A673 (cell line): ENCODE measurements around the gene PCDHGA11. TPM values are rescaled to one million over a fixed set of nuclear protein-coding genes. Genes with fewer than 3 reads are reported as not detected.
A peak's percentile ranks its signal among the peaks of the same experiment; 100 is the strongest.

ENCODE experiments used
- Bru-seq: library from RNA; stranded (reverse); fragments of 400-500 nt; gene quantifications from one replicate; lab custom pipeline; 2021; lab: Mats Ljungman, UMichigan
- BruChase-seq, 2 experiments: library from RNA; stranded (reverse); fragments of 400-500 nt; gene quantifications; one replicate each; lab custom pipeline; 2021; lab: Mats Ljungman, UMichigan
- BruUV-seq: library from RNA; stranded (reverse); fragments of 400-500 nt; replicated peaks from 2 replicates; lab custom pipeline; 2021; lab: Mats Ljungman, UMichigan
- CTCF ChIA-PET: fragments of 300-600 bp; sonication (Branson Sonifier 250); formaldehyde crosslinking; loops from one replicate; lab custom pipeline; 2022; ENCODE audit warnings: antibody characterized with exemption; lab: Charles Lee
- POLR2A ChIA-PET: fragments of 300-600 bp; sonication (Branson Sonifier 250); formaldehyde crosslinking; loops from one replicate; lab custom pipeline; 2022; ENCODE audit warnings: antibody characterized with exemption; ENCODE audit not compliant: low non-redundant PET; lab: Charles Lee
- DNase-seq: peaks from one replicate; pipeline ENCODE4 v3.0.0-alpha.2; 2015; ENCODE audit warnings: low spot score
- H3K27ac ChIP-seq: fragments of 200-600 bp; sonication (generic); 2 replicates; pipeline ENCODE4 v1.5.1; 2016; ENCODE audit warnings: mixed run types, low read depth, mild to moderate bottlenecking, mixed read lengths, antibody characterized with exemption, low read length; ENCODE audit not compliant: poor library complexity, severe bottlenecking
- H3K27me3 ChIP-seq: fragments of 200-600 bp; sonication (generic); replicated peaks from 2 replicates; pipeline ENCODE4 v1.6.1; 2017; ENCODE audit warnings: mixed run types, low read depth, mild to moderate bottlenecking, mixed read lengths, antibody characterized with exemption, low read length; ENCODE audit not compliant: insufficient read depth, poor library complexity
- H3K36me3 ChIP-seq: fragments of 200-600 bp; sonication (generic); 2 replicates; pipeline ENCODE4 v1.6.1; 2016; ENCODE audit warnings: mixed run types, mild to moderate bottlenecking, mixed read lengths, antibody characterized with exemption, low read length; ENCODE audit not compliant: insufficient read depth, poor library complexity, severe bottlenecking
- H3K4me1 ChIP-seq: fragments of 200-600 bp; sonication (generic); 2 replicates; pipeline ENCODE4 v1.6.1; 2017; ENCODE audit warnings: mixed run types, mild to moderate bottlenecking, mixed read lengths, antibody characterized with exemption, low read length; ENCODE audit not compliant: insufficient read depth, poor library complexity, severe bottlenecking
- H3K4me3 ChIP-seq: fragments of 200-600 bp; sonication (generic); 2 replicates; pipeline ENCODE4 v1.5.1; 2016; ENCODE audit warnings: low read depth, mixed run types, mild to moderate bottlenecking, mixed read lengths, low read length; ENCODE audit not compliant: poor library complexity, severe bottlenecking
- H3K9me3 ChIP-seq: fragments of 200-600 bp; sonication (generic); 2 replicates; pipeline ENCODE4 v1.6.1; 2016; ENCODE audit warnings: mixed run types, low read depth, mild to moderate bottlenecking, mixed read lengths, antibody characterized with exemption, low read length; ENCODE audit not compliant: poor library complexity, severe bottlenecking
- CTCF ChIP-seq: fragments of 300-800, 200-600 bp; sonication (generic); conservative IDR thresholded peaks from 2 replicates; pipeline ENCODE4 v1.5.1; 2017; ENCODE audit warnings: low read depth, mild to moderate bottlenecking, antibody characterized with exemption, low read length, moderate library complexity, mixed read lengths
- EZH2 ChIP-seq: fragments of 200-600 bp; sonication (generic); IDR thresholded peaks from 2 replicates; pipeline ENCODE4 v1.6.1; 2017; ENCODE audit warnings: borderline replicate concordance, low read depth, mild to moderate bottlenecking, mixed read lengths, antibody characterized with exemption, low read length; ENCODE audit not compliant: poor library complexity, severe bottlenecking
- intact Hi-C: fragments of 100-400 bp; cut with micrococcal nuclease; formaldehyde crosslinking; loops from one replicate; pipeline ENCODE4 v1.10.0; 2022; ENCODE audit not compliant: unreplicated experiment
- long read RNA-seq: library from polyadenylated mRNA; stranded (forward); transcript quantifications from one replicate; pipeline ENCODE4 v2.0.0, GENCODE V29; 2022
- total RNA-seq: library from RNA; stranded (reverse); gene quantifications from 2 replicates; pipeline ENCODE4 v1.2.3, GENCODE V29; 2021

PCDHGA11 gene
- total RNA-seq (34.9 and 35.5 TPM in 2 replicates), Bru-seq, nascent RNA (percentile 90 among the genes with signal in this experiment), BruChase-seq, experiment 1, labeled RNA remaining after a 2-hour chase (percentile 96 among the genes with signal in this experiment), BruChase-seq, experiment 2, labeled RNA remaining after a 6-hour chase (percentile 97 among the genes with signal in this experiment)
- long read RNA-seq, full-length matches to known transcripts, result 14 of 14 reads
- long read RNA-seq, partial matches to known transcripts, result 0 of 14 reads
- long read RNA-seq, other reads (novel, unspliced or antisense), result 0 of 14 reads

- BruUV-seq, result TSS peak; percentile 67
- Histone ChIP-seq H3K27ac (peak within 1 kb of the TSS; percentile 77), H3K4me3 (peak within 1 kb of the TSS; percentile 53), H3K36me3 (peaks cover 10% of the 10 kb centered on the region), H3K9me3 (peaks cover 95% of the 10 kb centered on the region), H3K27me3 (no peaks in the 10 kb centered on the region), H3K4me1 (no peaks in the 10 kb centered on the region)
- ChIA-PET POLR2A (no interaction called here), CTCF (interaction anchor here (0.6 to 3.1 kb wide), 10 partner anchors 9 to 146 kb away, joined by 3 to 15 read pairs (median 5); partner anchors contain the start of genes PCDHGA12 and PCDHGB3)
- peak; percentile 69 for TF ChIP-seq CTCF
- no peak for TF ChIP-seq EZH2
- DNase-seq, result peak; percentile 85
- intact Hi-C loops, result loop anchor here (1.0 kb wide), 2 partner anchors 103 to 136 kb away; no protein-coding TSS in a partner anchor
Observed at GRCh38 chr5:141420855-141421488, at the start of gene PCDHGA11. Gene PCDHGA11 (plus strand): TSS chr5:141421051. CDS start chr5:141421228, 177 bp downstream.

GRCh38 chr5:141371572-141372475, 49.0 kb upstream of the PCDHGA11 start:
- CTCF ChIA-PET, result no interaction called here
- Histone ChIP-seq H3K4me3 (no peak overlapping the region), H3K36me3 (no peaks in the 10 kb centered on the region), H3K9me3 (peaks cover 25% of the 10 kb centered on the region), H3K27me3 (no peaks in the 10 kb centered on the region), H3K4me1 (no peaks in the 10 kb centered on the region), H3K27ac (no peak overlapping the region)
- no TSS peak for BruUV-seq
- no peak for TF ChIP-seq CTCF
- no peak for TF ChIP-seq EZH2
- intact Hi-C loops, result no loop called here
- POLR2A ChIA-PET, result interaction anchor here (0.6 kb wide), 1 partner anchor 37 kb away, joined by 3 read pairs; no protein-coding TSS in a partner anchor
- no peak for DNase-seq
